Fibroblast of pulmonary artery (primary cell): ENCODE measurements around the gene PIGO.

Experiments
- DNase-seq: peaks from one replicate; pipeline ENCODE4 v3.0.0-alpha.2; 2010; ENCODE audit warnings: low read depth
- H3K4me3 ChIP-seq: replicated peaks from 2 replicates; pipeline ENCODE4 v1.5.1; 2011; ENCODE audit warnings: low read depth, mild to moderate bottlenecking, control low read depth, low read length, moderate library complexity
- CTCF ChIP-seq: IDR thresholded peaks from 2 replicates; pipeline ENCODE4 v1.5.1; 2011; ENCODE audit warnings: mild to moderate bottlenecking, control low read depth, low read length, inconsistent platforms; ENCODE audit errors: missing control alignments

The PIGO gene

GRCh38 chr9:35071814-35072460 lies 24.5 kb downstream of the PIGO start:
- DNase-seq = peak; percentile 89
- H3K4me3 ChIP-seq = peak overlapping the region; percentile 97
- TF ChIP-seq CTCF = peak; percentile 7

- no peak for TF ChIP-seq CTCF
- H3K4me3 ChIP-seq = peak overlapping the region; percentile 97
- DNase-seq = peak; percentile 30
Observed at GRCh38 chr9:35070823-35071813, 25.3 kb downstream of the PIGO start.

- TF ChIP-seq CTCF = no peak
- H3K4me3 ChIP-seq = peak overlapping the region; percentile 7
- no peak for DNase-seq
Observed at GRCh38 chr9:35069020-35069419, 27.4 kb downstream of the PIGO start.

GRCh38 chr9:35067056-35067455 lies 29.3 kb downstream of the PIGO start:
- no peak overlapping the region for H3K4me3 ChIP-seq
- no peak for TF ChIP-seq CTCF
- no peak for DNase-seq

- no peak for DNase-seq
- H3K4me3 ChIP-seq = no peak overlapping the region
- TF ChIP-seq CTCF = no peak
Observed at GRCh38 chr9:35060548-35061207, 35.7 kb downstream of the PIGO start.

- TF ChIP-seq CTCF = no peak
- H3K4me3 ChIP-seq = no peak overlapping the region
- DNase-seq = no peak
Observed at GRCh38 chr9:35059438-35059837, 37.0 kb downstream of the PIGO start.
